ENCODE results near the gene CALM1.

DNA sequence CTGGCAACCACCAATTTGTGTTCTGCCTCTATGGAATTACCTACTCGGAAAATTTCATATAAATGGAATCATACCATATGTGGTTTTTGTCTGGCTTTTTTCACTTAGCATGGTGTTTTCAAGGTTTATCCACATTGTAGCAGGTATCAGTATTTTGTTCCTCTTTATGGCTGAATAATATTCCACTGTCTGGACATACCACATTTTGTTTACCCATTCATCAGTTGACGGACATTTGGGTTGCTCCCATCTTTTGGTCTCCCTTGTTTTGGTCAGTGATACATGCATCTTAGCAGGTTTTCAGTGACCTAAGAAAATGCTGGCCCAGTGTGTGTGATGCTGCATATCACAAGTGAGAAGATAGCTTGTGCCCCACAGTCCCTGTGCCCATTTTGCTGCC, 21.2 kb downstream of the CALM1 start:
- TF ChIP-seq YY1 (IDR thresholded peaks at IDR 0.05; ENCODE audit: insufficient read depth, insufficient read length): no peak
- TF ChIP-seq ZNF274 (IDR thresholded peaks at IDR 0.05; ENCODE audit: low read depth, low read length): no peak

Measured in NT2/D1 (cell line).